Right lobe of liver (tissue), 4 donors: ENCODE data around the gene OR10J5.

Experiments used
- POLR2A ChIP-seq: fragments of 450-650 bp; IDR thresholded peaks from one replicate; pipeline ENCODE4 v1.6.1; 2017; ENCODE audit warnings: antibody characterized with exemption, mild to moderate bottlenecking
- TF ChIP-seq, protein P1 (sequence below), 4 donors: fragments of 200-600 bp in 3 of 4; fragments of 450-650 bp in 1 of 4; IDR thresholded peaks; one replicate each; pipeline versions ENCODE4 v1.5.1 to v1.8.0; 2016 to 2022; ENCODE audit warnings: antibody characterized with exemption in 4 of 4, mild to moderate bottlenecking in 2 of 4
- donor health status: DM: no; HTN: no; CAD: no.
- donor health status: DM: no; HTN: no; CAD: no.
- donor health status: DM: no; HTN: yes; CAD: no.

DNA sequence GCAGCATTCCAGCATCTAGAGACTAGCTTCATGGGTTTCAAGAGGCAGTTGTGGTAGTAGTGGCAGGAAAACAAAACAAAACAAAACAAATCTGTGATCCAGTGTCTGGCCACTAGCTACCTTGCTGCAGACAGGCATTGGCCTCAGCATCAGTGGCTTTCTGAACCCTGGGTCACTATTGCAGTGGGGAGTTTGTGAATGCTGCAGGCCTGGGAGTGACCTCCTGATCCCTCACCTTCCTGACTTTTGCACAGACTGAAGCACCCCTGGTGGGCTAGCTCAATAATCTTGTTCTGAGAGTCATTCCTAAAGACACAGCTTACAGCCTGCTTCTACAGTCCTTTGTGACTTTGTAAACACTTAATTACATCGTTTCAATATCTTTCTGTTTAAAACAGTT is 26.9 kb upstream of the OR10J5 start:
- TF ChIP-seq POLR2A, result no peak
- TF ChIP-seq, protein P1, sequence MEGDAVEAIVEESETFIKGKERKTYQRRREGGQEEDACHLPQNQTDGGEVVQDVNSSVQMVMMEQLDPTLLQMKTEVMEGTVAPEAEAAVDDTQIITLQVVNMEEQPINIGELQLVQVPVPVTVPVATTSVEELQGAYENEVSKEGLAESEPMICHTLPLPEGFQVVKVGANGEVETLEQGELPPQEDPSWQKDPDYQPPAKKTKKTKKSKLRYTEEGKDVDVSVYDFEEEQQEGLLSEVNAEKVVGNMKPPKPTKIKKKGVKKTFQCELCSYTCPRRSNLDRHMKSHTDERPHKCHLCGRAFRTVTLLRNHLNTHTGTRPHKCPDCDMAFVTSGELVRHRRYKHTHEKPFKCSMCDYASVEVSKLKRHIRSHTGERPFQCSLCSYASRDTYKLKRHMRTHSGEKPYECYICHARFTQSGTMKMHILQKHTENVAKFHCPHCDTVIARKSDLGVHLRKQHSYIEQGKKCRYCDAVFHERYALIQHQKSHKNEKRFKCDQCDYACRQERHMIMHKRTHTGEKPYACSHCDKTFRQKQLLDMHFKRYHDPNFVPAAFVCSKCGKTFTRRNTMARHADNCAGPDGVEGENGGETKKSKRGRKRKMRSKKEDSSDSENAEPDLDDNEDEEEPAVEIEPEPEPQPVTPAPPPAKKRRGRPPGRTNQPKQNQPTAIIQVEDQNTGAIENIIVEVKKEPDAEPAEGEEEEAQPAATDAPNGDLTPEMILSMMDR (IDR thresholded peaks at IDR 0.05), result no peak
